Astrocyte (in vitro differentiated cells and primary cell): Measurements from ENCODE around the gene RCOR1. TPM values are rescaled to one million over a fixed set of nuclear protein-coding genes. Genes with fewer than 3 reads are reported as not detected.

Source experiments
- DNase-seq: peaks from one replicate; pipeline ENCODE4 v3.0.0-alpha.2; 2010; ENCODE audit warnings: low read depth
- FAIRE-seq: peaks from 2 replicates; lab custom pipeline; 2011; peaks lifted over from hg19 to GRCh38; lab: Jason Lieb, UNC
- H2AFZ ChIP-seq: 2 replicates; pipeline ENCODE4 v1.6.0; 2012; ENCODE audit warnings: low read depth, low read length, inconsistent platforms
- H3K27ac ChIP-seq: 2 replicates; pipeline ENCODE4 v1.5.1; 2011; ENCODE audit warnings: low read depth, low read length, inconsistent platforms
- H3K27me3 ChIP-seq: 2 replicates; pipeline ENCODE4 v1.6.0; 2011; ENCODE audit warnings: low read length, inconsistent platforms; ENCODE audit not compliant: insufficient read depth
- H3K36me3 ChIP-seq: 2 replicates; pipeline ENCODE4 v1.5.1; 2011; ENCODE audit warnings: low read length, inconsistent platforms; ENCODE audit not compliant: insufficient read depth
- H3K4me1 ChIP-seq: 2 replicates; pipeline ENCODE4 v1.5.1; 2011; ENCODE audit warnings: low read length, inconsistent platforms; ENCODE audit not compliant: insufficient read depth
- H3K4me2 ChIP-seq: 2 replicates; pipeline ENCODE4 v1.6.0; 2012; ENCODE audit warnings: low read length, inconsistent platforms
- H3K4me3 ChIP-seq: 2 replicates; pipeline ENCODE4 v1.5.1; 2011; ENCODE audit warnings: low read depth, mild to moderate bottlenecking, low read length, inconsistent platforms; ENCODE audit not compliant: insufficient read depth
- H3K79me2 ChIP-seq: 2 replicates; pipeline ENCODE4 v1.6.0; 2012; ENCODE audit warnings: mild to moderate bottlenecking, low read length, inconsistent platforms; ENCODE audit not compliant: insufficient read depth
- H3K9ac ChIP-seq: 2 replicates; pipeline ENCODE4 v1.6.0; 2012; ENCODE audit warnings: mild to moderate bottlenecking, low read length, inconsistent platforms
- H3K9me3 ChIP-seq: 2 replicates; pipeline ENCODE4 v1.5.1; 2012; ENCODE audit warnings: low read depth, mild to moderate bottlenecking, low read length, inconsistent platforms; ENCODE audit not compliant: insufficient read depth
- H4K20me1 ChIP-seq: 2 replicates; pipeline ENCODE4 v1.6.0; 2012; ENCODE audit warnings: low read length, inconsistent platforms; ENCODE audit not compliant: insufficient read depth
- H3K27ac Mint-ChIP-seq: one replicate; pipeline ENCODE4 v1.8.0; 2021; ENCODE audit warnings: mild to moderate bottlenecking, mixed read lengths; ENCODE audit not compliant: unreplicated experiment
- H3K27me3 Mint-ChIP-seq: one replicate; pipeline ENCODE4 v1.8.0; 2021; ENCODE audit warnings: low read depth, mixed read lengths; ENCODE audit not compliant: unreplicated experiment
- H3K36me3 Mint-ChIP-seq: one replicate; pipeline ENCODE4 v1.8.0; 2021; ENCODE audit warnings: low read depth, mixed read lengths; ENCODE audit not compliant: unreplicated experiment
- H3K4me1 Mint-ChIP-seq: one replicate; pipeline ENCODE4 v1.8.0; 2021; ENCODE audit warnings: low read depth, mixed read lengths; ENCODE audit not compliant: unreplicated experiment
- H3K4me3 Mint-ChIP-seq: one replicate; pipeline ENCODE4 v1.8.0; 2021; ENCODE audit warnings: mild to moderate bottlenecking, moderate library complexity, mixed read lengths; ENCODE audit not compliant: unreplicated experiment
- H3K9me3 Mint-ChIP-seq: one replicate; pipeline ENCODE4 v1.8.0; 2021; ENCODE audit warnings: mild to moderate bottlenecking, mixed read lengths; ENCODE audit not compliant: unreplicated experiment
- EZH2 ChIP-seq: IDR thresholded peaks from 2 replicates; pipeline ENCODE4 v1.6.1; 2012; ENCODE audit warnings: mild to moderate bottlenecking, low read length, inconsistent platforms; ENCODE audit not compliant: insufficient read depth
- total RNA-seq: library from RNA; stranded (reverse); gene quantifications from 2 replicates; pipeline ENCODE4 v1.2.1, GENCODE V29; 2021
- TF ChIP-seq, protein P1 (sequence below): IDR thresholded peaks from 2 replicates; pipeline ENCODE4 v1.5.1; 2011; ENCODE audit warnings: low read depth, mild to moderate bottlenecking, inconsistent platforms, low read length, moderate library complexity; ENCODE audit not compliant: insufficient read depth

The RCOR1 gene
- total RNA-seq, 1 donor from 2014 or later: 31.0 TPM

- TF ChIP-seq, protein P1, sequence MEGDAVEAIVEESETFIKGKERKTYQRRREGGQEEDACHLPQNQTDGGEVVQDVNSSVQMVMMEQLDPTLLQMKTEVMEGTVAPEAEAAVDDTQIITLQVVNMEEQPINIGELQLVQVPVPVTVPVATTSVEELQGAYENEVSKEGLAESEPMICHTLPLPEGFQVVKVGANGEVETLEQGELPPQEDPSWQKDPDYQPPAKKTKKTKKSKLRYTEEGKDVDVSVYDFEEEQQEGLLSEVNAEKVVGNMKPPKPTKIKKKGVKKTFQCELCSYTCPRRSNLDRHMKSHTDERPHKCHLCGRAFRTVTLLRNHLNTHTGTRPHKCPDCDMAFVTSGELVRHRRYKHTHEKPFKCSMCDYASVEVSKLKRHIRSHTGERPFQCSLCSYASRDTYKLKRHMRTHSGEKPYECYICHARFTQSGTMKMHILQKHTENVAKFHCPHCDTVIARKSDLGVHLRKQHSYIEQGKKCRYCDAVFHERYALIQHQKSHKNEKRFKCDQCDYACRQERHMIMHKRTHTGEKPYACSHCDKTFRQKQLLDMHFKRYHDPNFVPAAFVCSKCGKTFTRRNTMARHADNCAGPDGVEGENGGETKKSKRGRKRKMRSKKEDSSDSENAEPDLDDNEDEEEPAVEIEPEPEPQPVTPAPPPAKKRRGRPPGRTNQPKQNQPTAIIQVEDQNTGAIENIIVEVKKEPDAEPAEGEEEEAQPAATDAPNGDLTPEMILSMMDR: no peak
- H2AFZ ChIP-seq: no peak overlapping the region
- no peak for FAIRE-seq
These were observed 118.8 kb downstream of the RCOR1 start for GRCh38 chr14:102711207-102711606.

DNA sequence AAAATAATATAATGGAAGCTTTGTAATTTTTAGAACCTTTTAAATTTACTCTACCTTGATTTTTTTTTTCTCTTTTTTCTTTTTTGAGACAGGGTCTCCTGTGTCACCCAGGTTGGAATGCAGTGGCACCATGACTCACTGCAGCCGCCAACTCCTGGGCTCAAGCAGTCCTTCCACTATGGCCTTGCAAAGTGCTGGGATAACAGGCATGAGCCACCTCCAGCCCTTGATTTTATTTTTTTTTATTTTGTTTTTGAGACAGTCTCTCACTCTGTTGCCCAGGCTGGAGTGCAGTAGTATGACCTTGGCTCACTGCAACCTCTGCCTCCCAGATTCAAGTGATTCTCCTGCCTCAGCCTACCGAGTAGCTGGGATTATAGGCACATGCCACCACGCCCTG lies 119.5 kb downstream of the RCOR1 start:
- H3K27ac Mint-ChIP-seq: no peak overlapping the region

More at GRCh38 chr14:102711207-102711606, 118.8 kb downstream of the RCOR1 start:
- H3K4me3 Mint-ChIP-seq: no peak overlapping the region
- Histone ChIP-seq H3K27me3 (no peaks in the 10 kb centered on the region), H3K9ac (no peak overlapping the region), H3K9me3 (no peaks in the 10 kb centered on the region), H4K20me1 (no peaks in the 10 kb centered on the region), H3K27ac (no peak overlapping the region), H3K79me2 (no peaks in the 10 kb centered on the region), H3K4me1 (no peaks in the 10 kb centered on the region), H3K4me2 (no peak overlapping the region), H3K4me3 (no peak overlapping the region), H3K36me3 (peaks cover 8% of the 10 kb centered on the region)
- H3K9me3 Mint-ChIP-seq: no peaks in the 10 kb centered on the region
- peaks cover 16% of the 10 kb centered on the region for H3K36me3 Mint-ChIP-seq
- DNase-seq: no peak
- no peak overlapping the region for H3K27ac Mint-ChIP-seq
- no peaks in the 10 kb centered on the region for H3K27me3 Mint-ChIP-seq
- H3K4me1 Mint-ChIP-seq: peaks cover 10% of the 10 kb centered on the region

GRCh38 chr14:102717276-102717675 lies 124.8 kb downstream of the RCOR1 start:
- no peak overlapping the region for H3K4me3 Mint-ChIP-seq
- DNase-seq (peak; percentile 33), FAIRE-seq (no peak)
- no peaks in the 10 kb centered on the region for H3K9me3 Mint-ChIP-seq
- Histone ChIP-seq H3K4me2 (no peak overlapping the region), H3K79me2 (peaks cover 7% of the 10 kb centered on the region), H3K4me3 (no peak overlapping the region), H3K36me3 (peaks cover 11% of the 10 kb centered on the region), H3K9ac (no peak overlapping the region), H3K9me3 (no peaks in the 10 kb centered on the region), H3K27me3 (no peaks in the 10 kb centered on the region), H2AFZ (no peak overlapping the region), H4K20me1 (peaks cover 6% of the 10 kb centered on the region), H3K4me1 (no peaks in the 10 kb centered on the region), H3K27ac (no peak overlapping the region)
- no peak overlapping the region for H3K27ac Mint-ChIP-seq
- TF ChIP-seq, protein P1: no peak
- no peak for TF ChIP-seq EZH2
- H3K36me3 Mint-ChIP-seq: peaks cover 18% of the 10 kb centered on the region
- no peaks in the 10 kb centered on the region for H3K27me3 Mint-ChIP-seq
- H3K4me1 Mint-ChIP-seq: peaks cover 13% of the 10 kb centered on the region

More for the DNA sequence above, 119.5 kb downstream of the RCOR1 start:
- H3K4me1 Mint-ChIP-seq: peaks cover 10% of the 10 kb centered on the region
- Histone ChIP-seq H3K4me2 (no peak overlapping the region), H3K27me3 (no peaks in the 10 kb centered on the region), H3K36me3 (peaks cover 8% of the 10 kb centered on the region), H3K9me3 (no peaks in the 10 kb centered on the region), H2AFZ (no peak overlapping the region), H3K9ac (no peak overlapping the region), H4K20me1 (no peaks in the 10 kb centered on the region), H3K4me1 (no peaks in the 10 kb centered on the region), H3K79me2 (no peaks in the 10 kb centered on the region), H3K27ac (no peak overlapping the region), H3K4me3 (no peak overlapping the region)
- H3K9me3 Mint-ChIP-seq: no peaks in the 10 kb centered on the region
- no peak for FAIRE-seq
- no peak for DNase-seq
- H3K36me3 Mint-ChIP-seq: peaks cover 17% of the 10 kb centered on the region
- TF ChIP-seq EZH2: no peak
- TF ChIP-seq, protein P1: no peak
- no peaks in the 10 kb centered on the region for H3K27me3 Mint-ChIP-seq
- H3K4me3 Mint-ChIP-seq: no peak overlapping the region
